Mucosa of descending colon (tissue), 3 donors: Measurements from ENCODE around the gene CTSS. TPM values are rescaled to one million over a fixed set of nuclear protein-coding genes. Genes with fewer than 3 reads are reported as not detected.

Experiments used
- ATAC-seq: fragments of 200-7000 bp; cut with Tn5 transposase; one replicate; pipeline ENCODE4 v1.9.1; 2020; ENCODE audit warnings: mild to moderate bottlenecking, moderate library complexity
- DNase-seq, 3 donors: peaks; one replicate each; pipeline ENCODE4 v3.0.0-alpha.2; 2020
- H3K36me3 ChIP-seq: fragments of 200-600 bp; one replicate; pipeline ENCODE4 v1.8.0; 2021; ENCODE audit warnings: low read depth, mild to moderate bottlenecking
- H3K4me1 ChIP-seq: fragments of 200-600 bp; one replicate; pipeline ENCODE4 v1.8.0; 2021; ENCODE audit warnings: low read depth, mild to moderate bottlenecking
- H3K4me3 ChIP-seq: fragments of 200-600 bp; one replicate; pipeline ENCODE4 v1.8.0; 2021; ENCODE audit warnings: mild to moderate bottlenecking
- H3K9me3 ChIP-seq: fragments of 200-600 bp; one replicate; pipeline ENCODE4 v1.8.0; 2021; ENCODE audit warnings: mild to moderate bottlenecking
- intact Hi-C, 2 donors: fragments of 100-400 bp; cut with DNase I in 1 of 2; cut with micrococcal nuclease in 1 of 2; formaldehyde crosslinking; loops; one replicate each; pipeline versions ENCODE4 v1.11.0 to v1.11.1; 2022; cut with DNase I, micrococcal nuclease
- total RNA-seq, 3 donors: library from RNA; stranded (reverse); fragmentation: NEBNext Ultra II Directional in 2 of 3; extraction: Animal tissue kit (Norgen Biotek cat#: 25700) in 2 of 3; gene quantifications; one replicate each; pipeline versions ENCODE4 v1.2.1 to v1.2.4, GENCODE V29; 2021 to 2023
- TF ChIP-seq, protein P1 (sequence below): fragments of 200-600 bp; IDR thresholded peaks from one replicate; pipeline ENCODE4 v1.8.0; 2022; ENCODE audit warnings: antibody characterized with exemption, mild to moderate bottlenecking
- donor health status: DM: no; HTN: no; CAD: no; lungs with moderate emphysema.
- donor health status: DM: no; HTN: no; CAD: no.
- donor health status: DM: no; HTN: yes; CAD: no.

The CTSS gene
- total RNA-seq, 3 donors from 2014 or later = 290 to 577 (median 544) TPM

GRCh38 chr1:150686275-150686674, 79.3 kb downstream of the CTSS start:
- intact Hi-C loops = no loop called here
- Histone ChIP-seq H3K4me3 (no peak overlapping the region), H3K36me3 (no peaks in the 10 kb centered on the region), H3K4me1 (peaks cover 7% of the 10 kb centered on the region), H3K9me3 (no peaks in the 10 kb centered on the region)
- DNase-seq = peak in 1 of 3 donors; percentile 62
- ATAC-seq = peak; percentile 84
- TF ChIP-seq, protein P1, sequence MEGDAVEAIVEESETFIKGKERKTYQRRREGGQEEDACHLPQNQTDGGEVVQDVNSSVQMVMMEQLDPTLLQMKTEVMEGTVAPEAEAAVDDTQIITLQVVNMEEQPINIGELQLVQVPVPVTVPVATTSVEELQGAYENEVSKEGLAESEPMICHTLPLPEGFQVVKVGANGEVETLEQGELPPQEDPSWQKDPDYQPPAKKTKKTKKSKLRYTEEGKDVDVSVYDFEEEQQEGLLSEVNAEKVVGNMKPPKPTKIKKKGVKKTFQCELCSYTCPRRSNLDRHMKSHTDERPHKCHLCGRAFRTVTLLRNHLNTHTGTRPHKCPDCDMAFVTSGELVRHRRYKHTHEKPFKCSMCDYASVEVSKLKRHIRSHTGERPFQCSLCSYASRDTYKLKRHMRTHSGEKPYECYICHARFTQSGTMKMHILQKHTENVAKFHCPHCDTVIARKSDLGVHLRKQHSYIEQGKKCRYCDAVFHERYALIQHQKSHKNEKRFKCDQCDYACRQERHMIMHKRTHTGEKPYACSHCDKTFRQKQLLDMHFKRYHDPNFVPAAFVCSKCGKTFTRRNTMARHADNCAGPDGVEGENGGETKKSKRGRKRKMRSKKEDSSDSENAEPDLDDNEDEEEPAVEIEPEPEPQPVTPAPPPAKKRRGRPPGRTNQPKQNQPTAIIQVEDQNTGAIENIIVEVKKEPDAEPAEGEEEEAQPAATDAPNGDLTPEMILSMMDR = no peak

DNA sequence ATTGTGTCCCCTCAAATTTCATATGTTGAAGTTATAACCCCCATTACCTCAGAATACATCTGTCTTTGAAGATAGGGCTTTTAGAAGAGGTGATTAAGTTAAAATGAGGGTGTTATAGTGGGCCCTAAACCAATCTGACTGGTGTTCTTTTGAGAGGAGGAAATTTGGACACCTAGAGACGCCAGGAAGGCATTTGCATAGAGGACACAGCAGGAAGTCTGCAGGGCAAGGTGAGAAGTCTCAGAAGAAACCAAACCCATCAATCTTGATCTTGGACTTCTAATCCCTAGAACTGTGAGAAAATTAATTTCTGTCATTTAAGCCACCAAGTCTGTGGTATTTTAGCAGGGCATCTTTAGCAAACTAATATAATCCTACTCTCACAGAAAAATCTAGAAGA, 81.7 kb downstream of the CTSS start:
- ATAC-seq (peak; percentile 38), DNase-seq (no peak)
- TF ChIP-seq, protein P1 = no peak
- Histone ChIP-seq H3K9me3 (no peaks in the 10 kb centered on the region), H3K4me1 (peaks cover 7% of the 10 kb centered on the region), H3K36me3 (no peaks in the 10 kb centered on the region), H3K4me3 (no peak overlapping the region)
- intact Hi-C loops = no loop called here

Other genes starting within 250 kb of the CTSS start
- gene ADAMTSL4, start 216.4 kb downstream of the CTSS start, total RNA-seq = 10 to 100 TPM in 2 of 3 donors, 1 to 10 TPM in 1; 3.4 to 37.1 (median 10.2) TPM
- 100 to 1,000 TPM; 221 to 258 (median 236) TPM for gene MCL1, start 186.2 kb downstream of the CTSS start, total RNA-seq
- 100 to 1,000 TPM; 174 to 213 (median 194) TPM for gene ENSA, start 136.2 kb downstream of the CTSS start, total RNA-seq
- 100 to 1,000 TPM in 1 of 3 donors, 10 to 100 TPM in 2; 62.8 to 105 (median 69.4) TPM for gene GOLPH3L, start 68.6 kb downstream of the CTSS start, total RNA-seq
- 1 to 10 TPM in 2 of 3 donors, under 1 TPM in 1; 0.82 to 1.4 (median 1.3) TPM for gene HORMAD1, start 44.9 kb downstream of the CTSS start, total RNA-seq
- 10 to 100 TPM; 15.4 to 64.0 (median 30.3) TPM for gene CTSK, start 42.5 kb upstream of the CTSS start, total RNA-seq
- 10 to 100 TPM; 42.1 to 54.6 (median 42.7) TPM for gene ARNT, start 110.8 kb upstream of the CTSS start, total RNA-seq
- gene CTXND2, start 121.4 kb upstream of the CTSS start, total RNA-seq = not detected
- gene SETDB1, start 160.6 kb upstream of the CTSS start, total RNA-seq = 10 to 100 TPM; 35.4 to 49.4 (median 42.8) TPM
- gene CERS2, start 209.1 kb upstream of the CTSS start, total RNA-seq = 100 to 1,000 TPM; 142 to 209 (median 186) TPM
- not detected for gene ANXA9, start 216.5 kb upstream of the CTSS start, total RNA-seq
- gene MINDY1, start 241.1 kb upstream of the CTSS start, total RNA-seq = 10 to 100 TPM; 44.5 to 52.0 (median 51.8) TPM
- 10 to 100 TPM; 21.3 to 27.5 (median 23.3) TPM for gene PRUNE1, start 242.7 kb upstream of the CTSS start, total RNA-seq